Heart left ventricle (tissue), 13 donors: Measurements from ENCODE around the gene ACSS1.

Source experiments
- POLR2A ChIP-seq, 2 donors: fragments of 450-650 bp; IDR thresholded peaks; one replicate each; pipeline ENCODE4 v1.6.1; 2017; ENCODE audit warnings: antibody characterized with exemption in 2 of 2, mild to moderate bottlenecking in 2 of 2, moderate library complexity in 2 of 2
- TF ChIP-seq, protein P1 (sequence below), 12 donors: fragments of 200-600 bp; sonication (generic) in 4 of 12; IDR thresholded peaks; one replicate each; pipeline versions ENCODE4 v1.5.0 to v1.8.0; 2018 to 2022; ENCODE audit warnings: antibody characterized with exemption in 12 of 12, mild to moderate bottlenecking in 5 of 12
- donor health status: ischemic (EF 13 %, LVEDD 7.1; RV severe dilation, severe dysfunction).
- donor health status: DM: no; HTN: yes; CAD: no.
- donor health status: DM: no; HTN: no; CAD: no.
- donor health status: ischemic (EF 25% LVEDD 6.9; RV normal size, moderate dysfunction).
- donor health status: ischemic (EF 25% LVEDD 5.7; RV mildly dilated, moderate dysfunction).
- donor health status: ischemic (EF 35%, LVEDD 5.7; RV mildly dilated, moderate dysfunction).
- donor health status: nonischemic (EF 11% LVEDD 7.7; RV severe dilation, severe dysfunction).
- donor health status: DM: yes; HTN: yes; CAD: no.
- donor health status: PGD.
- donor health status: ischemic (EF 29% LVEDD 5.4; RV normal size, mild dysfunction).
- donor health status: nonischemic (EF 23%, LVEDD 6.1; RV moderate dilation, normal function).

DNA sequence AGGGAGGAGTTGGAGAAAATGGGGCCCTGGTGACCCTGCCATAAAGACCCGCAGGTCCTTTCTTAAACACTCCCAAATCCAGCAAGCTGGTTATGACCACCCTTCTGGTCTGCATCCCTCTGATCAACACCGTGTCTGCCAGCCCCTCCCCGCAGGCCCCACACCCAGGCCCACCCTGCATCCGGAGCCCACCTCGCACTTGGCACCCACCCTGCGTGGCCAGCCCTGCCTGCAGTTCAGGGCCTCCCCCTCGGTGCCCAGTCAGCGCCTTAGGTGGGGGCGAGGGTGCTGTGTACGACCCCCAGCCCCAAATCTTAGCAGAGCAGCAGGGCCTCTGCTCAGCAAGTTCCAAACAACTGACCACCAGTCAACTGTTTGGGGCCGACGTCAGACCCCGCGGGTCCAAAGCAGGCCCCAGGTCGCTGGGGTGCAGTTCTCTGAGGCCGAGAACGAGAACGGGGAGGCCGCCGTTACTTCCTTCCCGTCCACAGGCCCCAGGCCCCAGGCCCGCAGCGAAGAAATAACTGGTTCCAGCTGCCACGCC, 1.2 kb downstream of the ACSS1 start:
- TF ChIP-seq, protein P1, sequence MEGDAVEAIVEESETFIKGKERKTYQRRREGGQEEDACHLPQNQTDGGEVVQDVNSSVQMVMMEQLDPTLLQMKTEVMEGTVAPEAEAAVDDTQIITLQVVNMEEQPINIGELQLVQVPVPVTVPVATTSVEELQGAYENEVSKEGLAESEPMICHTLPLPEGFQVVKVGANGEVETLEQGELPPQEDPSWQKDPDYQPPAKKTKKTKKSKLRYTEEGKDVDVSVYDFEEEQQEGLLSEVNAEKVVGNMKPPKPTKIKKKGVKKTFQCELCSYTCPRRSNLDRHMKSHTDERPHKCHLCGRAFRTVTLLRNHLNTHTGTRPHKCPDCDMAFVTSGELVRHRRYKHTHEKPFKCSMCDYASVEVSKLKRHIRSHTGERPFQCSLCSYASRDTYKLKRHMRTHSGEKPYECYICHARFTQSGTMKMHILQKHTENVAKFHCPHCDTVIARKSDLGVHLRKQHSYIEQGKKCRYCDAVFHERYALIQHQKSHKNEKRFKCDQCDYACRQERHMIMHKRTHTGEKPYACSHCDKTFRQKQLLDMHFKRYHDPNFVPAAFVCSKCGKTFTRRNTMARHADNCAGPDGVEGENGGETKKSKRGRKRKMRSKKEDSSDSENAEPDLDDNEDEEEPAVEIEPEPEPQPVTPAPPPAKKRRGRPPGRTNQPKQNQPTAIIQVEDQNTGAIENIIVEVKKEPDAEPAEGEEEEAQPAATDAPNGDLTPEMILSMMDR (IDR thresholded peaks at IDR 0.05) = no peak
- TF ChIP-seq POLR2A (IDR thresholded peaks at IDR 0.05) = no peak
